Small intestine (tissue), 7 donors: ENCODE data around the gene RLBP1. TPM values are rescaled to one million over a fixed set of nuclear protein-coding genes. Genes with fewer than 3 reads are reported as not detected.
"Not testable (repeated sequence)": the region's sequence is repeated elsewhere in the genome, so short reads cannot be mapped to it uniquely, and the experiment has no call there.

Experiments used
- DNase-seq, 2 donors: peaks; one replicate each; pipeline versions ENCODE4 v3.0.0 to v3.0.0-alpha.2; 2013
- FAIRE-seq: peaks from 2 replicates; lab custom pipeline; 2012; peaks lifted over from hg19 to GRCh38; lab: Jason Lieb, UNC
- H3K27ac ChIP-seq, 3 donors: one replicate each; pipeline ENCODE4 v1.5.1; 2013; ENCODE audit warnings: low read length in 2 of 3, mild to moderate bottlenecking in 2 of 3, control low read depth in 1 of 3, inconsistent platforms in 1 of 3, low read depth in 1 of 3, moderate library complexity in 1 of 3
- H3K27me3 ChIP-seq, 3 donors: one replicate each; pipeline ENCODE4 v1.6.1; 2013; ENCODE audit warnings: low read length in 3 of 3, inconsistent platforms in 1 of 3; ENCODE audit not compliant: control insufficient read depth in 3 of 3, insufficient read depth in 3 of 3
- H3K36me3 ChIP-seq, 3 donors: one replicate each; pipeline ENCODE4 v1.6.1; 2013; ENCODE audit warnings: low read length in 3 of 3, inconsistent platforms in 1 of 3, low read depth in 1 of 3, mild to moderate bottlenecking in 1 of 3, moderate library complexity in 1 of 3; ENCODE audit not compliant: control insufficient read depth in 3 of 3, insufficient read depth in 2 of 3
- H3K4me1 ChIP-seq, 3 donors: one replicate each; pipeline ENCODE4 v1.6.1; 2013; ENCODE audit warnings: low read length in 2 of 3, inconsistent platforms in 1 of 3, low read depth in 1 of 3, mild to moderate bottlenecking in 1 of 3, moderate library complexity in 1 of 3; ENCODE audit not compliant: control insufficient read depth in 3 of 3, insufficient read depth in 2 of 3
- H3K4me3 ChIP-seq, 3 donors: one replicate each; pipeline ENCODE4 v1.5.1; 2013; ENCODE audit warnings: low read length in 3 of 3, control low read depth in 1 of 3, inconsistent platforms in 1 of 3, low read depth in 1 of 3, mild to moderate bottlenecking in 1 of 3, moderate library complexity in 1 of 3
- H3K9me3 ChIP-seq, 2 donors: one replicate each; pipeline ENCODE4 v1.6.1; 2013; ENCODE audit warnings: low read depth in 1 of 2, low read length in 1 of 2; ENCODE audit not compliant: control insufficient read depth in 2 of 2, insufficient read depth in 1 of 2
- WGBS, 3 donors: extraction: QIAGEN DNeasy Blood & Tissue Kit; methylation state at CpG; one replicate each; pipeline ENCODE4 v1.1.7; 2013; 5-methylcytosine and 5-hydroxymethylcytosine counted together
- polyA plus RNA-seq, 4 donors: library from polyadenylated mRNA; stranded (reverse) in 3 of 4; unstranded in 1 of 4; fragments of 200-250 nt in 3 of 4; fragments of 120-200 nt in 1 of 4; gene quantifications; one replicate each; pipeline versions ENCODE4 v1.2.1 to v1.2.3, GENCODE V29; 2013
- donor health status: healthy with polysubstance abuse.
- donor health status: control.
- donor health status: control.
- donor health status: Bipolar disorder and iron deficiency.
- donor health status: healthy.

RLBP1 gene
- polyA plus RNA-seq, 4 donors = 0.13 to 0.60 TPM; not detected in 2

DNA sequence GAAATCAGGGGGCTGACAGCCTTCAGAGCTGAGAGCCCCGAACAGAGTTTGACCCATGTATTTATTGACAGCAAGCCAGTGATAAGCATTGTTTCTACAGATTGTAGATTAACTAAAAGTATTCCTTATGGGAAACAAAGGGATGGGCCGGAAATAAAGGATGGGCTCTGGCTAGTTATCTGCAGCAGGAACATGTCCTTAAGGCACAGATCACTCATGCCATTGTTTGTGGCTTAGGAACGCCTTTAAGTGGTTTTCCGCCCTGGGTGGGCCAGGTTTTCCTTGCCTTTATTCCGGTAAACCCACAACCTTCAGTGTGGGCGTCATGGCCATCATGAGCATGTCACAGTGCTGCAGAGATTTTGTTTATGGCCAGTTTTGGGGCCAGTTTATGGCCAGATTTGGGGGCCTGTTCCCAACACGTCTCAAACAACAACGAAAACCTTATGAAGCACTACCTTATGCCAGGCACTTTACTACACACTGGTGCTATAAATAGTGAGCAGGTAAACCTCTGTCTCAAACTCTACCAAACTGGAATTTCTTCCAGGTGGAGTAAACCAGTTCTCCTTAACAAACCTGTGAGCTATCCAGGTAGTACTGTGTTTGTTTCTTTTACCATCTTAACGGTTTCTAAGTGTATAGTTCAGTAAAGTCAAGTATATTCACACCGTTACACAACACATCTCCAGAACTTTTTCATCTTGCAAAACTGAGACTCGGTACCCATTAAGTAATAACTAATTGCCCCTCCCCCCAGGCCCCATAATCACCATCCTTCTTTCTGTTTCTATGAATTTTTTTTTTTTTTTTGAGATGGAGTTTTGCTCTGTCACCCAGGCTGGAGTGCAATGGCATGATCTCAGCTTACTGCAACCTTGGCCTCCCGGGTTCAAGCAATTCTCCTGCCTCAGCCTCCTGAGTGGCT, 18.8 kb upstream of the RLBP1 start:
- not testable (repeated sequence) for H3K9me3 ChIP-seq, H3K4me3 ChIP-seq, H3K27me3 ChIP-seq, DNase-seq, H3K27ac ChIP-seq, H3K4me1 ChIP-seq, H3K36me3 ChIP-seq, FAIRE-seq
- 86 to 87% (median 87%) methylated on average over 12 of the region's 12 CpGs for WGBS, 3 donors

DNA sequence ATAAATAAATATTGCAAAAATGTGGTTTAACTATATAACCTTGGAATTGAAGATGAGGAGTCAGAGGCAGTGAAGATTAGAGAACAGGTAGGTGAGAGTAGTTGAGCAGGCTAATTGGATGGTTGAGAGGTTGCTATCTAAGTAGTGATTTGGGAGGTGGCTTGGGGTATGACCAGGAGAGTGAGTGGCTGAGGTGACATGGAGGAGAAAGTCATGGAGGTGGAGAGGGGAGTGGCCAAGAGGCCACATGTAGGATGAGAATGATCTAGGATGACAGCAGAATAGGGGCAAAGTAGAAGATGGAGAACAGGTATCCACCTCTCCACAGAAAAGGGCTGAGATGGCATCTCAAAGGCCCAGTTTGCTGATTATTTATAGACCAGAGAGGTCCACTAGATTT, 10.5 kb upstream of the RLBP1 start:
- no peaks in the 10 kb centered on the region for H3K9me3 ChIP-seq
- no peak for FAIRE-seq
- H3K4me3 ChIP-seq = no peak overlapping the region
- H3K4me1 ChIP-seq = no peaks in the 10 kb centered on the region
- no peak for DNase-seq
- H3K36me3 ChIP-seq = no peaks in the 10 kb centered on the region
- no peaks in the 10 kb centered on the region for H3K27me3 ChIP-seq
- no peak overlapping the region for H3K27ac ChIP-seq

DNA sequence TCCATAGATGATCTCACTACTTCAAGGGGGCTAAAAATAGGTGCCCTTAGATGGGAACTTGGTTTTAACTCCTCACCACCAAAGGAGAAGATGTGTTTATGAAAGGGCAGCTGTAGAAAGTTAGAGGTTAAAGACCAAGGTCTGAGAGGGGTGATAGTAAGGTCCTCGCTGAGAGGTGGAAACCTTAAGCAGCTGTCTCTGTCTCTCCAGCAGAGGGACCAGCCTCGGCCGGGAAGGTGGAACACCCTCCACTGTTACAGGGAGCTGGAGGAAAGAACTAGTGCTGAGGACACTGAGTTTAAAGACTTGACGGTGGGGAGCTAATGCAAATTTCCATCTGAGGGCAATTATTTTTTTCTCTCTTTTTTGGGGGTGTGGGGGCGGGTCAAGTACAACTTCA, 8.9 kb upstream of the RLBP1 start:
- Histone ChIP-seq H3K36me3 (no peaks in the 10 kb centered on the region), H3K27me3 (no peaks in the 10 kb centered on the region), H3K4me3 (no peak overlapping the region), H3K27ac (no peak overlapping the region), H3K9me3 (no peaks in the 10 kb centered on the region), H3K4me1 (no peaks in the 10 kb centered on the region)
- FAIRE-seq = no peak
- DNase-seq = no peak
- WGBS, 3 donors = 32 to 42% (median 37%) methylated on average over 5 of the region's 5 CpGs

DNA sequence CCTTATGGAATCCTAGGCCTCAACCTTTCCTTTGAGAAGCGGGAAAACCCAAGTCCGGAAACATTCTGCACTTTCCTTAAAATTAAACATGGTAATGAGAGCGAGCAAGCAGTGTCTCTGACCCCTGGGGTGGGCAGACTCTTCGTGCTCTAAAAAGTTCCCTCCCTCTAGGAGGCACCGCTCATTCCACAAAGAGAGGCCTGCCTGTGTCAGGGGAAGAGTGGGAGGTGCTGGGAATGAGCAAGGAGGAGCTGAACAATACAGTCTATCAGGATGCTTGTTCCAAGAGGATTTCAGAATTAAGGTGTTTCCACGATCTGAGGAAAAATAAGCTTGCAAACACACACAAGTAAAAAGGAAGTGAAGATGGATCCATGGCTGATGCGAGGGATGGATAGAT, 6.0 kb upstream of the RLBP1 start:
- DNase-seq = no peak
- Histone ChIP-seq H3K27ac (no peak overlapping the region), H3K4me1 (no peaks in the 10 kb centered on the region), H3K36me3 (no peaks in the 10 kb centered on the region), H3K4me3 (no peak overlapping the region), H3K27me3 (no peaks in the 10 kb centered on the region), H3K9me3 (no peaks in the 10 kb centered on the region)
- no peak for FAIRE-seq
- 82 to 87% (median 87%) methylated on average over 7 of the region's 7 CpGs for WGBS, 3 donors

DNA sequence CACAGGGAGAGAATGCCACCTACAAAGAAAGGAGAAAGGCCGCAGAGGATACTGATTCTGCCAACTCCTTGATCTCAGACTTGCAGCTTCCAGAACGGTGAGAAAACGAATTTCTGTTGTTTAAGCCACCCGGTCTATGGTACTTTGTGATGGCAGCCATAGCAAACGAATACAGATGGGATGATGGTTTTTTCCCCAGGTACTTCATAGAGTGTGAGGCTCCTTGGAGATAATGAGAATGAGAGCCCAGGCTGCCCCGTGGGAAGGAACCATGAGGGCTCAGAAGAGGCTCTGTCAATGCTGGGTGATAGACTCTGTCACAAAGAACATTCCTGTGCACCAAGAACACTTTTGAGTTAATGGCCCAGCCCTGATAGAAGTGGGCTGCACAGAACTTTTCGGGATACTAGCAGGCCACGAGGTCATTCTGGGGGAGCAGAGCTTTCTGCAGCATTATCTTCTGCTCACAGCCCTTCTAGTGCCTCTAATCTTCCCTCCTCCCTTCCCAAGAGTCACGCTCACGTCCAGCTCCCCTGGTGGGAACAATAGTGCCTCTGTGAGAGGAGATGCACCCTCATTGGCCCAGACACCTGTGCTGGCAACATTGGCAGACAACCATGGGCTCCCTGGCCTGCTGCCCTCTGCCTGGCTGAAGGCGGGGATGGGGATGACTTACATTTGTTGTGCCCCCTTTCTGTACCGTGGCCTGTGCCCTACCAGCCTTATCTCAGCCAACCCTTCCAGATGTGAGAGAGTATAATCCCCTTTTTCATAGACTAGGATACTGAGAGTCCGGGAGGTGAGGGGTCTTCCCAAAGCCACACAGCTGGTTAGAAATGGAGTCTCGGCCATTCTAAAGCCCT, 5.2 kb upstream of the RLBP1 start:
- Histone ChIP-seq H3K27me3 (no peaks in the 10 kb centered on the region), H3K4me1 (no peaks in the 10 kb centered on the region), H3K4me3 (no peak overlapping the region), H3K9me3 (no peaks in the 10 kb centered on the region), H3K36me3 (no peaks in the 10 kb centered on the region), H3K27ac (no peak overlapping the region)
- FAIRE-seq (no peak), DNase-seq (no peak)
- WGBS, 3 donors = 56 to 80% (median 74%) methylated on average over 14 of the region's 14 CpGs

DNA sequence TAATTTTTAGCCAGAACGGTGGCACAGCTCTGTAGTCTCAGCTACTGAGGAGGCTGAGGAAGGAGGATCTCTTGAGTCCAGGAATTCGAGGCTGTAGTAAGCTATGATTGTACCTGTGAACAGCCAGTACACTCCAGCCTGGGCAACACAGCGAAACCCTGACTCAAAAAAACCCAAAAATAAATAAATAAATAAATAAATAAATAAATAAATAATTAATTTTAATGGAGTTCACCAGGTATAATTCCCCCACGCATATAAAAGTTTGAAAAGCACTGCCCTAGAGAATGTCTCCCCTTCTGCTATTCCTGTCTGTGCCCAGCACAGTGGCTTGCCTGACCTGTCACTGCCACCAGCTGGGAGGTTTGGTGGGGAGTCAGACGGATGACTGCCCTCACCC, 4.2 kb upstream of the RLBP1 start:
- H3K27ac ChIP-seq = no peak overlapping the region
- 89 to 95% (median 94%) methylated on average over 5 of the region's 5 CpGs for WGBS, 3 donors
- FAIRE-seq (no peak), DNase-seq (no peak)
- no peaks in the 10 kb centered on the region for H3K36me3 ChIP-seq
- H3K9me3 ChIP-seq = no peaks in the 10 kb centered on the region
- no peaks in the 10 kb centered on the region for H3K27me3 ChIP-seq
- H3K4me3 ChIP-seq = no peak overlapping the region
- H3K4me1 ChIP-seq = no peaks in the 10 kb centered on the region

DNA sequence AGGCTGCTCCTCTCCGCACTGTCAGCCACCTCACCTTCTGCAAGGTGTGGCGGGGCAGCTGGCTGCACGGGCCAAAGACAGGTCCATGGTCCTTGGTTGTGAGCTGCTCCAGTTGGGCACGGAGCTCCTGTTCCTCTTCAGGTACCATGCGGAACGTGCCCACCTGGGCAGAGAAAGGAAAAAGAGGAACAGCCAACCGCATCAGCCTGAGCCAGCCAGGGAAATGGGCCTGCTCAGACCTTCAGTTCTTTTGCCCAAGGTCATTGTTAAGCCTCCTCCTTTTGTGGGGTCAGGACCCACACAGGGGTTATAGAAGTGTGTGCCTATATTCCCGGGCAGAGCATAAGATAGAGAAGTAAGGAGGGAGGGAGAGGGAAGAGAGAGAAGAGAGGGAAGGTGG, 2.8 kb downstream of the RLBP1 start:
- no peak for DNase-seq
- WGBS, 3 donors = 83 to 87% (median 84%) methylated on average over 8 of the region's 8 CpGs
- no peak overlapping the region for H3K27ac ChIP-seq
- H3K36me3 ChIP-seq = no peaks in the 10 kb centered on the region
- H3K27me3 ChIP-seq = no peaks in the 10 kb centered on the region
- H3K9me3 ChIP-seq = no peaks in the 10 kb centered on the region
- FAIRE-seq = no peak
- no peaks in the 10 kb centered on the region for H3K4me1 ChIP-seq
- H3K4me3 ChIP-seq = no peak overlapping the region

DNA sequence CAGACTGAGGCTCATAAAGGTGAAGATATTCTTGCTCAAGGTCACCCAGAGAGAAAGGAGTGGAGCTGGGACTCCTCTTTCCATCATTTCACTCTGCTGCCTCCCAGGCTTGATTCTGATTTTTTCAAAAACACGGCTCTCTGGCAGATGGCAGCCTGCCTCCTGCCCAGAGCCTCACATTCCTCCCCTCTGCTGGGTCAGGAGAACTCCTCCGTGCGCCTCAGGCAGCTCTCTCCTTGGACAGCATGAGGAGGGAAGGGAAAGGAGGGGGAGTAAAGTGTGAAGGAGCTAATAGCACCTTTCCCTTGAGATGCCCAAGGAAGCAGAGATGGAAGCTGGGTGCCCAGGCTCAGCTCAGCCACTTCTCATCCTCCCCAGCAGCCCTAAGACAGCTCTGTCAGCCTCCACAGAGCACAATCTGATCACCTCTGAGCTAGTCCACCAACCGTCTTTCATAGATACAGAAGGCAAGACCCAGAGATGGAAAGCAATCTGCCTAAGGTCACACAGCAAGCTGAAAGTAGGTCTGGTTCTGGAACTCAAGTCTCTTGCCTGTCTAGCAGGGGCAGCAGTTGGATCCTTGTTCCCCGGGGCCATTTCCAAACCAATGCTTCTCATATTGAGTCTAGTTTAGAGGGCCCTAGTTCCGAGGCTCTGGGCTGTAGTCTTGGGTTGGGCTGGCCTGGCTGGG, 3.5 kb downstream of the RLBP1 start:
- no peak overlapping the region for H3K27ac ChIP-seq
- FAIRE-seq = no peak
- H3K36me3 ChIP-seq = no peaks in the 10 kb centered on the region
- DNase-seq = no peak
- no peaks in the 10 kb centered on the region for H3K9me3 ChIP-seq
- no peak overlapping the region for H3K4me3 ChIP-seq
- no peaks in the 10 kb centered on the region for H3K27me3 ChIP-seq
- 75 to 80% (median 80%) methylated on average over 6 of the region's 6 CpGs for WGBS, 3 donors
- no peaks in the 10 kb centered on the region for H3K4me1 ChIP-seq
